GM18861 (cell line): ENCODE data around the gene CYP2D6.
"Not testable (repeated sequence)": the region's sequence is repeated elsewhere in the genome, so short reads cannot be mapped to it uniquely, and the experiment has no call there.

Experiments used
- ATAC-seq: cut with Tn5 transposase; IDR thresholded peaks from one replicate; pipeline ENCODE4 v1.9.1; 2021; ENCODE audit not compliant: unreplicated experiment

Gene CYP2D6

GRCh38 chr22:42135688-42136087 is 5.1 kb upstream of the CYP2D6 start:
- not testable (repeated sequence) for ATAC-seq

DNA sequence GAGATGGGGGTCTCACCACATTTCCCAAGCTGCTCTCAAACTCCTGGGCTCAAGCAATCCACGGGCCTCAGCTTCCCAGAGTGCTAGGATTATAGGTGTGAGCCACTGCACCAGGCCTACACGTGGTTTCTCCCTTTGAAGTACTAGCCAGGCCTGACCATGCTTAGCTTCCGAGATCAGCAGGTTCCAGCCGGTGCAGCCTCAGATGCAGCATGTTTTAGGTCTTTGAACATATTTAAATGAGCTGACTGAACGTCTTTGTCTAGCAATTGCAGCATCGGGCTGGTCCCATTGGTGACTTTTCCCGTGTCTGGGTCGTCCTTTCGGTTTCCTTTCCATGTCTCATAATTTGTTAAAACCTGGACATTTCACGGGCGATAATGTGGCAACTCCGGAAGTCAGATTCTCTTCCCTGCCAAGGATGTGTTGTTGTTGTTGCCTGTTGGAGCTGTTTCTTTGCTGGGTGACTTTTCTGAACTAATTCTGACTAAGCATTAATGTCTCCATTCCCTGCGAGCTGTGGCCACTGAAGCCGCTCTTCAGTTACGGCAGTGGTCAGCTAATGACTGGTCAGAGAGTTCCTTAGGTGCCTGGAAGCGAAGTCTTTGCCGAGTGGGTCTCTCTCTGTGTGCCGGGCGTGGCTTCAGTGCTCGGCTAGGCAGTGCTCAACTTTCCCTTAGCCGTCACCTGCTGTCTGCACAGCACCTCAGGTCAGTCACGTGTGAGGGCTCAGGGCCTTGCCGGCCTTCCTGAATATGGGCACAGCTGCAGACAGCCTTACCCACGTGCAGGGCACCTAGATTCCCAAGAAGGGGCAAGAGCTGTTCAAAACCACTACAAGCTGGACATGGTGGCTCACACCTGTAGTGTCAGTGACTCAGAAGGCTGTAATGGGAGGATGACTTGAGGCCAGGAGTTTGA is 3.8 kb upstream of the CYP2D6 start:
- no peak for ATAC-seq

DNA sequence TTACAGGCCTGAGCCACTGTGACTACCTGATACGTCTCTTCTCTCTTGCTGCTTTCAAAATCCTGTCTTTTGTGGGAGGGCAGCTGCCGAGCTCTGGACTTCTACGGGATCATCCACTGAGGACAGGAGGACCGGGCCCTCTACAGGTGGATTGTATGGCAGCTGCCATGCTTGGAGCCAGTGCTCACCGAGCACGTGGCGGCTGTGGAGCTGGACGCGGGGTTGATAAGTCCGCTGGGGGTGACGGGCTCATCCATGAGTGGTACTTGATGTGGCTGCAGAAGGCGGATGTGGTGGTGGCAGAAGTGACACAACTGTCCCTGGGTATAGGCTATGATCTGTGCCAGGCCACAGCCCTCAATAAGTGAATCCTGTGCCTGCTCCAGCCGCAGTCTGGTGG is 1.8 kb upstream of the CYP2D6 start:
- ATAC-seq: no peak

DNA sequence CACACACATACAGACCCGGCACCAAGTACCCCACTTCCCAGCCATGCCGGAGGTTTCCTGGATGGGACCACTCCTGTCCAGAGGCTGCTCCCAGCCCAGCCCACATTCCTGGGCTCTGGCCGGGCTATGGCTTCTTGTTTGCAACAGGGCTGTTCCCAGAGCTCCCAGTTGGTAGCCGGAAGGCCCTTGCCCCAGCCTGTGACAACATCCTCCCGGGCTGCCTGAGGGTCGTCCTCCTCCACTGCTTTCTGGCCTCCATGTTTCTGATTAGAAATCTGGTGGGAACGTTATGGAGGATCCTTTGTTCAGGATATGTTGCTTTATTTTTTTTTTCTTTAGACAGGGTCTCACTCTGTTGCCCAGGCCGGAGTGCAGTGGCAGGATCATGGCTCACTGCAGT is 952 bp upstream of the CYP2D6 start:
- no peak for ATAC-seq

GRCh38 chr22:42130182-42130581 is 428 bp downstream of the CYP2D6 start:
- ATAC-seq: not testable (repeated sequence)

DNA sequence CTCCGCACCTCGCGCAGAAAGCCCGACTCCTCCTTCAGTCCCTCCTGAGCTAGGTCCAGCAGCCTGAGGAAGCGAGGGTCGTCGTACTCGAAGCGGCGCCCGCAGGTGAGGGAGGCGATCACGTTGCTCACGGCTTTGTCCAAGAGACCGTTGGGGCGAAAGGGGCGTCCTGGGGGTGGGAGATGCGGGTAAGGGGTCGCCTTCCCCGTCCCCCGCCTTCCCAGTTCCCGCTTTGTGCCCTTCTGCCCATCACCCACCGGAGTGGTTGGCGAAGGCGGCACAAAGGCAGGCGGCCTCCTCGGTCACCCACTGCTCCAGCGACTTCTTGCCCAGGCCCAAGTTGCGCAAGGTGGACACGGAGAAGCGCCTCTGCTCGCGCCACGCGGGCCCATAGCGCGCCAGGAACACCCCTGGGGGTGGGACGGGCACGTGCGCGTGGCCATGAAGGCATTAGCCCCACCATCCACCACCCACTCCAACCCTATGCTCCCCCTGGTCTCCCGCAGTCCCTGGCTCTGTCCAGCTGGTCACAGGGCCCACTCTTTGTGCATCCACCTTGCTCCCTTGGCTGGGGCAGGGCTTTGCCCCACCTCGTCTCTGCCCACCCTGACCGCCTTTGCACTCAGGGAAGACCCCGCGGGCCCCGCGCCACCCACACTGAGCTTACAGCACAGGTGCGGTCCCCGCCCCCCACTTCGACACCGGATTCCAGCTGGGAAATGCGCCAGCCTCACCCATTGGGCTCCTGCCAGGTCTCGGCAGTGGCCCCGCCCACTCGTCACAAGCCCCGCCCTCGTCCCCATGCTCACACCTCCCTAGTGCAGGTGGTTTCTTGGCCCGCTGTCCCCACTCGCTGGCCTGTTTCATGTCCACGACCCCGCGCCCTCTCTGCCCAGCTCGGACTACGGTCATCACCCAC is 1.6 kb downstream of the CYP2D6 start:
- not testable (repeated sequence) for ATAC-seq

GRCh38 chr22:42128007-42128406 is 2.6 kb downstream of the CYP2D6 start:
- ATAC-seq: not testable (repeated sequence)

GRCh38 chr22:42127606-42128005 is 3.0 kb downstream of the CYP2D6 start:
- ATAC-seq: no peak

GRCh38 chr22:42123529-42123928 is 7.1 kb downstream of the CYP2D6 start:
- ATAC-seq: not testable (repeated sequence)

DNA sequence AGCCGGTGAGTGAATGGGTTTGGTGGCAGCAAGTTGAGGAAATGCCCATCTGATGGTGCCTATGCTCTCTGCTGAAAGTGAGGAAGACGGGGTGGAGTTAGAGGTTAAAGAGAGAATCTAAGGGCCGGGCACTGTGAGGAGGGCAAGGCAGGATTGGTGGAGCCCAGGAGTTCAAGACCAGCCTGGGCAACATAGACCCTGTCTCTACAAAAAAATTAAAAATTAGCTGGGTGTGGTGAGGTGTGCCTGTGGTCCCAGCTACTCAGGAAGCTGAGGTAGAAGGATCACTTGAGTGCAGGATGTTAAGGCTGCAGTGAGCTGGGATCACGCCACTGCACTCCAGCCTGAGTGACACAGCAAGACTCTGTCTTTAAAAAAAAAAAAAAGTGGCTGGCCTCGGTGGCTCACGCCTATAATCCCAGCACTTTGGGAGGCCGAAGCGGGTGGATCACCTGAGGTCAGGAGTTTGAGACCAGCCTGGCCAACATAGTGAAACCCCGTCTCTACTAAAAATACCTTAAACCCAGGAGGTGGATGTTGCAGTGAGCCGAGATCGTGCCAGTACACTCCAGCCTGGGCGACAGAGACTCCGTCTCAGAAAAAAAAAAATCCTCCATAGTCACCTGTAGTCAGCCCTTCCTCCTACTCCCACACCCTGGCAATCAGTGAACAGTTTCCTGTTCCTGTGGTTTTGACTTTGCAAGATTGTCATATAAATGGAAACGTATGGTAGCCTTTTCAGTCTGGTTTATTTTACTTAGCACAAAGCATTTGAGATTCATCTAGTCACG is 10.2 kb downstream of the CYP2D6 start:
- ATAC-seq: peak; percentile 46

DNA sequence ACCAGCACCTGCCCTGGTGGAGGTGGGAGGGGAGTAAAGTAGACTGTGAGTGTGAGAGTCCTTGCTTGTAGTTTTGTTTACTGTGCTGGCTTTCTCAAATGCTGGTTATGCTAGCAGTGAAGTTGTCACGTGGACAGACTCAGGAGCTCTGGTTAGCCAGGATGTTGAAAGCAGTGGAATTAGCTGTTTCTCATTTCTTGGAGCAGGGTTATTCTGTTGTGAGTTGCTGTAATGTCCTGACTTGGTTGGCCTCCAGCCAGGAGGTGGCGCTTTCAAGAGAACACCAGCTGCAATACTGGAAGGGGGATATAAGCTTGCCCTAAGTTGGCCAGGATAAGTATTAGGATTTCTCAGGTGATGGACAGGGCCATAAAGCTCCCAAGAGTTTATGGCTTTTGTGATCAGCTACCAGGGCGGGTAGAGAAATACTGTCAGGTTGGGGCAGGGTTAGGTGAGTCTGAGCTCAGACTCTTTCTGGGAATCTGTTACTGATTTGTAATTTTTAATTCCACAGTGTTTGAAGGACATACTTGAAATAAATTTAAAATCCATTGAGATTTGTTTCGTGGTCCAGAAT is 13.7 kb downstream of the CYP2D6 start:
- ATAC-seq: no peak

- ATAC-seq: not testable (repeated sequence)
Observed at GRCh38 chr22:42115420-42115830, 15.2 kb downstream of the CYP2D6 start.

DNA sequence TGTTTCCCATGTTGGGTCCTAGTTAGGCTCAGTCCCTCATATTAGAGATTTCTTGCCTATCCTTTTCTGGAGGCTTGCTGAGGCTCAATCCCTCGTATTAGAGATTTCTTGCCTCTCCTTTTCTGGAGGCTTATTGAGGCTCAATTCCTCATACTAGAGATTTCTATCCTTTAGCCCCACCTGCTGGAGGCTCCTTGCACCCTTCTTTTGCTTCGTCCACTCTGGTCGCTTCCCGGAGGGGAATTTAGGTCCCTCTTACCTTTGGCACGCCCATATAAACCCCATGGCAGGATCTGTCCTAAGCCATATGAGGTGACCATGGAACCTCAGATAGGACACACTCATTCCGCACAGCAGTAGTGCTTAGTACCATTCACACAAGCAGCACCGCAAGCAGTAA is 15.9 kb downstream of the CYP2D6 start:
- ATAC-seq: no peak

DNA sequence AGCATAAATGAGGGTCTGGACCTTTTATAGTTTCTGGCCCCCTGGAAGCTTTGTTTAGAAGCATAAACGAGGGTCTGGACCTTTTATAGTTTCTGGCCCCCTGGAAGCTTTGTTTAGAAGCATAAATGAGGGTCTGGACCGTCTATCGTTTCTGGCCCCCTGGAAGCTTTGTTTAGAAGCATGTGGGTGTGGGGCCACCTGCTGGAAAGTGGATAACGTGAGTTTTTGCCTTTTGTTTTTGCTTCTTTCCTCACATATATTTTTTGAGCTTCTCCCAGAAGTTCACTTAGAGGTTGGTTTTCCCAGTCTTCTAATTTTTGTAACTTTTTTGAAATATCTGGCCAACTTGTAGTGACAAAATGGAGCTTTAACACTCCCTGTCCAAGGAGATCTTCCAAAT is 17.8 kb downstream of the CYP2D6 start:
- ATAC-seq: not testable (repeated sequence)

DNA sequence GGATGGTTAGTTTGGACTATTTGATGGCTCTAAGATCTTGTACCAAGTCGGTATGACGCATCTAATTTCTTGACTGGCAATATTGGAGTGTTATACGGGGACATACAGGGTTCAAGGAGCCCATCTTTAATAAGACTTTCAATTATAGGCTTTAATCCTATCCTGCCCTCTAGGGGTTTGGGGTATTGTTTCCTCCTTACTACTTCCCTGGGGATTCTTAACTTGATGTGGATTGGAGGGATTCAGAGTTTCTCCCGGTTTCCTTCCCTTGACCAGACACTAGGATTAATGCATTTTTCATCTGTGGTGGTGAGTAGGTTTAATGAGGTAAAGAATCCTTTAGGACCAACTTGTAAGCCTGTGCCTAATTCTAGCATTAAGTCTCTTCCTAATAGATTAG is 18.8 kb downstream of the CYP2D6 start:
- ATAC-seq: no peak

- ATAC-seq: no peak
Observed at GRCh38 chr22:42108848-42109247, 21.8 kb downstream of the CYP2D6 start.

GRCh38 chr22:42104332-42104860 is 26.2 kb downstream of the CYP2D6 start:
- not testable (repeated sequence) for ATAC-seq

DNA sequence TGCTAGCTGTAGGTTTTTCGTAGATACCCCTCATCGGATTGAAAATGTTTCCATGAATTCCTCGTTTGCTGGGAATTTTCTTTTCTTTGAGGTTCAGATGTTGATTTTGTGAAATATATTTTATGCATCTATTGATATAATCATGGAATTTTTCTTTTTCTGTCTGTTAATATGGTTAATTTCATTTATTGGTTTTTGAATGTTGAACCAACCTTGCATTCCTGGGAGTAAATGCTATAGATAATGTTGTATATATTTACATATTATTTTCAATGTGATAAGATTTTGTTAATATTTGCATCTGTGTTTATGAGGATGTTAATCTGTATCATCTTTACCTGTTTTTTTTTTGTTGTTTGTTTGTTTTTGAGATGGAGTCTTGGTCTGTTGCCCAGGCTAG is 29.4 kb downstream of the CYP2D6 start:
- no peak for ATAC-seq

- no peak for ATAC-seq
Observed at GRCh38 chr22:42091455-42091782, 39.2 kb downstream of the CYP2D6 start.
